Measurements from ENCODE around the gene PRKACA.

Gene PRKACA

DNA sequence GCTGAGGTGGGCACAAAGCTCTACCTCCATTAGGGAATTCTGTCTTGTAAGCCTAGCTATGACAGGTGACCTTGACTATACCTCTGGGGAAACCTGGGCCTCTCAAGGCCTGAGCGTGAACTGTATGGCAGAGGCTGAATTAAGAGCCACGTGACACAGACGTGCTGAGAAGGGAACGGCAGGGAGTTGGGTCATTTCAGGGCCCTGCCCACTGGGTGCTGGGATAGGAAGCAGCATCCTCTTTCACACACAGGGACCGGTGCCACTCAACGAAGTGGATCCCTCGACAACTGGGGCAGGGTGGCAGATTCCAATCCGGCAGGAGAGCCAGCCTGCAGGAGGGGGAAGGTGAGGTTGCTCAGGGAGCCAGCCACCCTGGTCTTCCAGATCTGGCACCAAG is 9.6 kb upstream of the PRKACA start:
- in situ Hi-C loops (cut with HindIII; ENCODE audit: low sequenced_read_pairs): no loop called here
- no peak for DNase-seq (ENCODE audit: low read depth, low spot score)
- no peak overlapping the region for H3K4me3 ChIP-seq (ENCODE audit: low read depth, low read length)
- TF ChIP-seq, protein P1, sequence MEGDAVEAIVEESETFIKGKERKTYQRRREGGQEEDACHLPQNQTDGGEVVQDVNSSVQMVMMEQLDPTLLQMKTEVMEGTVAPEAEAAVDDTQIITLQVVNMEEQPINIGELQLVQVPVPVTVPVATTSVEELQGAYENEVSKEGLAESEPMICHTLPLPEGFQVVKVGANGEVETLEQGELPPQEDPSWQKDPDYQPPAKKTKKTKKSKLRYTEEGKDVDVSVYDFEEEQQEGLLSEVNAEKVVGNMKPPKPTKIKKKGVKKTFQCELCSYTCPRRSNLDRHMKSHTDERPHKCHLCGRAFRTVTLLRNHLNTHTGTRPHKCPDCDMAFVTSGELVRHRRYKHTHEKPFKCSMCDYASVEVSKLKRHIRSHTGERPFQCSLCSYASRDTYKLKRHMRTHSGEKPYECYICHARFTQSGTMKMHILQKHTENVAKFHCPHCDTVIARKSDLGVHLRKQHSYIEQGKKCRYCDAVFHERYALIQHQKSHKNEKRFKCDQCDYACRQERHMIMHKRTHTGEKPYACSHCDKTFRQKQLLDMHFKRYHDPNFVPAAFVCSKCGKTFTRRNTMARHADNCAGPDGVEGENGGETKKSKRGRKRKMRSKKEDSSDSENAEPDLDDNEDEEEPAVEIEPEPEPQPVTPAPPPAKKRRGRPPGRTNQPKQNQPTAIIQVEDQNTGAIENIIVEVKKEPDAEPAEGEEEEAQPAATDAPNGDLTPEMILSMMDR (IDR thresholded peaks at IDR 0.05; ENCODE audit: low read depth, low read length): no peak

DNA sequence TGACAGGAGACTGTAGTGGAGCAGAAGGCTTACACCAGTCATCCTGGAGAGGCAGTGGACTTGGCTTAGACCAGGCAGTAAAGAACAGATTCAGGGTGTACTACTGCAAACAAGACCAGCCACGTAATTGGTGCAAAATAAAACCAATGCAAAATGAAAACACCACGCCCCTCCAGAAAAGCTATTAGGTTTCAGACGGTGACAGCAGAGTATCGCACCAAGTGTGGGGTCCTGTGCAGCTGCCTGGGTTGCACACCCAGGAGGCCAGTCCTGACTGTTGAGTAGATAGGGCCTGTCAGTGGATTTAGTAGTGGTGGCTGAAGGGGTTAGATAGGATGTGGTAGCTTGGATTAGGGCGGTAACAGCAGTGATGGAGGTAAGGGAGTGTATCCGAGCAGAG is 5.4 kb upstream of the PRKACA start:
- TF ChIP-seq, protein P1 (IDR thresholded peaks at IDR 0.05; ENCODE audit: low read depth, low read length): no peak
- DNase-seq (ENCODE audit: low read depth, low spot score): no peak
- no peak overlapping the region for H3K4me3 ChIP-seq (ENCODE audit: low read depth, low read length)
- in situ Hi-C loops (cut with HindIII; ENCODE audit: low sequenced_read_pairs): no loop called here

DNA sequence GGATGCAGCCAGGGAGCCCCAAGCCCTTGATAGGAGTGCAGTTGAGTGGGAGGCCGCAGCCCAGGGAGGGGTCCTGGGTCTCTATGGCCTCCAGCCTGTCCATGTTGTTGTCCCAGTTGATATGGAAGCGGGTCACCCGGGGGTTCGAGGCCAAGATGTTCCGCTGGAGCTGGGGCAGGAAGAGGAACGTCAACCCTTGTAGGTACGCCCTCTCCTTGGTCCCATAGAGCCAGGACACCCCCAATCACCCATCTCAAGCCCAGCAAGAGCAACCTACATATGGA is 2.9 kb upstream of the PRKACA start:
- in situ Hi-C loops (cut with HindIII; ENCODE audit: low sequenced_read_pairs): no loop called here

DNA sequence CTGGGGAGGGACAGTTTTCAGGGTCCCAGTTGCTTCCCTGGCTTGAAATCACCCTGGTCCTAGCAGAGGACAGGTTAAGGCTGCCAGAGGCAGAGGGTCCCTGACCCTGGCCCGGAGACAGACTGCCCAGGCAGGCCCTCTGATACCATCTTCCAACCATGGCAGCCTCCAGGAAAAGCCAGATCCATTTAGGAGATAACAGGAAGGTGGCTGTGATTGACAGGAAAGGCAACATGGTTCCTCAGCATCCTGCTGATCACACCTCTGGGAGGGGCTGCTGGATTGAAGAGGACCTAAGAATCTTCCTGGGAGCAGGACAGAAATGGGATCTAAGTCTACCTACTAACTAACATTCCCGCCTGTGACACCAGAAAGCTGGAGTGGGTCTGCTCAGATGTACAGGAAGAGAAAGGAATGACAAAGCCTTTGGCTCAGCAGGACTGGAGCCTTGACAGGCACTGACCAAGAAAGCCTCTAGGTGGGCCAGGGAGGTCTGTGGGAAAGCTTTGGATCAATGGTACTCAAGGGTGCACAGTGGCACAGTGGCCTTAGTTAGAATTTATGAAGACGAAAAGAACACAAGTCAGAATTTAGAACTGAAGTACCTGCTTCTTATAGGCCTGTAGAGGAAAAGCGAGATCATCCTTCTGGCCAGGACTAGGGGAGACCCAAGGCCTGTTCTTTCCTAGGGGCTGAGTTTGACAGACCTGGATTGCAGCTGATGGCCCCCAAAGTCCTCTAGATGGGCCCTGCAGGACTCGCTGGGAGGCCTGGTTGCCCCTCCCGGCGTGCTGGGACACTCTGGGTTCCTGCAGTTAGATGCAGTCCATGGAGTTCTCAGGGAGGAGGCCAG is 2.3 kb upstream of the PRKACA start:
- TF ChIP-seq, protein P1 (IDR thresholded peaks at IDR 0.05; ENCODE audit: low read depth, low read length): no peak
- in situ Hi-C loops (cut with HindIII; ENCODE audit: low sequenced_read_pairs): no loop called here
- DNase-seq (ENCODE audit: low read depth, low spot score): no peak
- H3K4me3 ChIP-seq (ENCODE audit: low read depth, low read length): no peak overlapping the region

More for the DNA sequence above, 2.9 kb upstream of the PRKACA start:
- TF ChIP-seq, protein P1 (IDR thresholded peaks at IDR 0.05; ENCODE audit: low read depth, low read length): no peak
- no peak overlapping the region for H3K4me3 ChIP-seq (ENCODE audit: low read depth, low read length)
- no peak for DNase-seq (ENCODE audit: low read depth, low spot score)

DNA sequence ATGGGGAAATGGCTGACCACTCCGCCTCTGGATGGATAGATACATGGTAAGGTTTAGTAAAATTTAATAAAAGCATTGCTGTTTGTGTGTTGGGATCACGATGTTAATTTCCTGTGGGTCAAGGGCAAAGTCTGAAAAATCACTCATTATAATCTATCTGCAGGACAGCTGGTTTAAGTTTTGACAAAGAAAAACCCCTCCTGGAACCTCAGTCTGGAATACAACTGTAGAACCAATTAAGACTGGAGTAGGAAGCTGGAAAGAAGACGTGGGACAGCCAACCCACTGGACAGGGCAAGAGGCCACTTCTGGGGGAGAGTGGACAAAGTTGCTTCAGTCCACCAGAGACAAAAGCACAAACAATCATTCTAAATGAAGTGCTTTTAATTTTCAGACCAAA is 1.6 kb upstream of the PRKACA start:
- DNase-seq (ENCODE audit: low read depth, low spot score): no peak
- no peak overlapping the region for H3K4me3 ChIP-seq (ENCODE audit: low read depth, low read length)
- TF ChIP-seq, protein P1 (IDR thresholded peaks at IDR 0.05; ENCODE audit: low read depth, low read length): no peak
- in situ Hi-C loops (cut with HindIII; ENCODE audit: low sequenced_read_pairs): no loop called here

DNA sequence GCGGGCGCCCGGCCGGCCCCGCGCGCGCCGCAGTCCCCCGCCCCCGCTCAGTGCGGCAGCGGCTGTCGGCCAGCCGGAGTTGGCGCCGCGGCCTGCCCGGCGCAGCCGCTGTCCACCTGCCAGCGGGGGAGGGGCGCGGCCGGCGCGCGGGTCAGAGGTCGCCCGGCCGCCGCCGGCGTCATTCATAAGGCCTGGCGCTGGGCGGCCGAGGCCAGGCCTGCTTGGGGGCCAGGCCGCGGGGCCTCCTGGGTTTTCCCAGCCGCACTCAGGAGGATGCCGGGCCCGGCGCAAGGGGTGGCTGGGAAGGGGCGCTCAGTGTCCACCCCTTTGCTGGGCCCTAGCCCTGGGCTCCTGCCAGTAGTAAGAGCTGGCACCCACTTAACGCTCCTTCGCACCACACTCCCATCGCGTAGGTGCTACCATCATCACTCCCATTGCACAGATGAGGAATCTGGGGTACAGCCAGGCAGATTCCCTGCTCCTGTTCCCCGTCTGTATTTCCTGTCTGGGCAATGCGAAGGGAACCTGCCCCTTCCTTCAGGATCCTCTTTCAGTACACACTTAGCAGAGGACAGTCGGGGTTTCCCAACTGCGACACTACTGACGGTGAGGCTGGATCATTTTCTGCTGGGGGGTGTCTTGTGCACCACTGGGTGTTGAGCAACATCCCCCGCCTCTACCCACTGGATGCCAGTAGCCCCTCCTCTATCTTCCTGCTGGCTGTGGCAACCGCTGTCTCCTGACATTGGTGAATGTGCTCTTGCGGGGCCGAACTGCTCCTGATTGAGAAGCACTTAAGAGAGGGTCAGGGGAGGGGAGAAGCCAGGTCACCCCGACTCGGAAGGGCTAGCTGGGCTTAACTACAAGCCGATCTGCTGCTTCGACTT is 846 bp upstream of the PRKACA start:
- in situ Hi-C loops (cut with HindIII; ENCODE audit: low sequenced_read_pairs): no loop called here
- peak overlapping the region; percentile 40 for H3K4me3 ChIP-seq (ENCODE audit: low read depth, low read length)
- TF ChIP-seq, protein P1 (IDR thresholded peaks at IDR 0.05; ENCODE audit: low read depth, low read length): no peak
- DNase-seq (ENCODE audit: low read depth, low spot score): peak; percentile 64

All from astrocyte of the spinal cord (primary cell).